Endodermal cell (in vitro differentiated cells): Measurements from ENCODE around the gene CD244. TPM values are rescaled to one million over a fixed set of nuclear protein-coding genes. Genes with fewer than 3 reads are reported as not detected.
A peak's percentile ranks its signal among the peaks of the same experiment; 100 is the strongest.

Experiments
- DNase-seq: peaks from one replicate; pipeline ENCODE4 v3.0.0-alpha.2; 2017
- H3K27ac ChIP-seq: 2 replicates; pipeline ENCODE4 v1.5.1; 2013; ENCODE audit warnings: mild to moderate bottlenecking, low read depth, low read length, moderate library complexity
- H3K27me3 ChIP-seq: 2 replicates; pipeline ENCODE4 v1.6.1; 2013; ENCODE audit warnings: mild to moderate bottlenecking, low read length, moderate library complexity; ENCODE audit not compliant: insufficient read depth, control insufficient read depth, poor library complexity, severe bottlenecking
- H3K36me3 ChIP-seq: 2 replicates; pipeline ENCODE4 v1.7.0; 2013; ENCODE audit warnings: mild to moderate bottlenecking, low read length, moderate library complexity; ENCODE audit not compliant: control insufficient read depth, insufficient read depth
- H3K4me1 ChIP-seq: one replicate; pipeline ENCODE4 v1.7.0; 2013; ENCODE audit warnings: low read length; ENCODE audit not compliant: control insufficient read depth, insufficient read depth
- H3K4me3 ChIP-seq: 2 replicates; pipeline ENCODE4 v1.5.1; 2013; ENCODE audit warnings: mild to moderate bottlenecking, low read length, moderate library complexity
- H3K9ac ChIP-seq: 2 replicates; pipeline ENCODE4 v1.6.1; 2013; ENCODE audit warnings: mild to moderate bottlenecking, low read length, moderate library complexity; ENCODE audit not compliant: poor library complexity, severe bottlenecking; ENCODE audit errors: extremely low read depth
- H3K9me3 ChIP-seq: 2 replicates; pipeline ENCODE4 v1.6.1; 2013; ENCODE audit warnings: mild to moderate bottlenecking, low read length, moderate library complexity; ENCODE audit not compliant: control insufficient read depth
- H3K27ac Mint-ChIP-seq: 2 replicates; pipeline ENCODE4 v1.8.0; 2020; ENCODE audit warnings: mixed read lengths
- H3K27me3 Mint-ChIP-seq: 2 replicates; pipeline ENCODE4 v1.8.0; 2021; ENCODE audit warnings: mild to moderate bottlenecking, mixed read lengths; ENCODE audit not compliant: insufficient read depth
- H3K36me3 Mint-ChIP-seq: 2 replicates; pipeline ENCODE4 v1.8.0; 2020; ENCODE audit warnings: low read depth, mixed read lengths
- H3K4me1 Mint-ChIP-seq: 2 replicates; pipeline ENCODE4 v1.8.0; 2020; ENCODE audit warnings: mixed read lengths
- H3K4me3 Mint-ChIP-seq: 2 replicates; pipeline ENCODE4 v1.8.0; 2020; ENCODE audit warnings: mild to moderate bottlenecking, moderate library complexity, mixed read lengths
- H3K9me3 Mint-ChIP-seq: 2 replicates; pipeline ENCODE4 v1.8.0; 2020; ENCODE audit warnings: mild to moderate bottlenecking, mixed read lengths
- CTCF ChIP-seq: fragments of 200-600 bp; sonication (generic); conservative IDR thresholded peaks from 2 replicates; pipeline ENCODE4 v1.5.0; 2021; ENCODE audit warnings: antibody characterized with exemption, mild to moderate bottlenecking
- WGBS, 2 experiments: methylation state at CpG; one replicate each; pipeline versions ENCODE4 v1.1.5 to v1.1.7; 2013; ENCODE audit warnings: missing lambda C conversion rate in 2 of 2, mixed read lengths in 1 of 2; ENCODE audit not compliant: insufficient coverage in 1 of 2, insufficient read length in 1 of 2; 5-methylcytosine and 5-hydroxymethylcytosine counted together
- total RNA-seq, 2 donors: library from RNA; stranded (reverse); fragmentation: NEBNext Ultra II Directional in 1 of 2; extraction: Animal tissue kit (Norgen Biotek cat#: 25700) in 1 of 2; gene quantifications; 2 replicates in 1 of 2; 3 replicates in 1 of 2; pipeline ENCODE4 v1.2.1, GENCODE V29; 2021

Gene CD244
- total RNA-seq, 2 donors from 2014 or later, result 0.31 TPM; not detected in 1

DNA sequence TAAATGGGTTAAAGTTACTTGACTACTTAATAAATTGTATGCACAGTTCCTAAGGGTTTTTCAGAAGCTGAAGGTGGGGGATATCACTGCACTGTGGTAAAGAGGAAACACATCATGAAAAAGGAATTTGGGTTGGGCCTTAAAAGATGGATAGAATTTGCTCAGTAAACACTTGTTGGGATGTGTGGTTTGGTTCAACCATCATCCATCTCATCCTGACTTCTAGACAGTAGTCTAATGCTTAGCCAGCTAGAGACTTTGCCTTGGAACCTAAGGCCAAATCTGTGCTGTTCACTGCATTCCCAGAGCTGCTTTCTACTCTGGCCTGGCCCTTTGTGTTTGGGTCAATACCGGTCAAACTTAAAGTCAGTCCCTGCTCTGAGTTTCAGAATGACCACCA is 36.1 kb downstream of the CD244 start:
- Histone ChIP-seq H3K36me3 (no peaks in the 10 kb centered on the region), H3K27ac (no peak overlapping the region), H3K4me1 (no peaks in the 10 kb centered on the region), H3K9me3 (no peaks in the 10 kb centered on the region), H3K9ac (no peak overlapping the region), H3K4me3 (no peak overlapping the region), H3K27me3 (no peaks in the 10 kb centered on the region)
- Mint-ChIP-seq H3K27me3 (peaks cover 5% of the 10 kb centered on the region), H3K27ac (no peak overlapping the region), H3K4me1 (no peaks in the 10 kb centered on the region), H3K4me3 (no peak overlapping the region), H3K9me3 (no peaks in the 10 kb centered on the region), H3K36me3 (no peaks in the 10 kb centered on the region)
- no peak for TF ChIP-seq CTCF
- 96 to 100% methylated on average over 1 of the region's 1 CpG for WGBS, 2 experiments
- no peak for DNase-seq

DNA sequence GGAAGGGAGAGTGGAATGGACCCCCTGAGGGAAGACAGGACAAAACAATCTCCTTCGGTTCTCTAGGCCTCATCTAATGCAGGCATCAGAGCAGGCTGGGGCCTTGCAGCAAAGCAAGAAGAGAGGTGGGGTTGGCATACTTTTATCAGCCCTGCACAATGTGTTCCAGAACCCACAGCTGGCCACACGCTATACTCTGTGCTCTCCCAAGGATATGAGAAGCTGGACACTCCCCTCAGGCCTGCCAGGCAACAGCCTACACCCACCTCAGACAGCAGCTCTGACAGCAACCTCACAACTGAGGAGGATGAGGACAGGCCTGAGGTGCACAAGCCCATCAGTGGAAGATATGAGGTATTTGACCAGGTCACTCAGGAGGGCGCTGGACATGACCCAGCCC is 39.4 kb downstream of the CD244 start:
- H3K27me3 Mint-ChIP-seq, result no peaks in the 10 kb centered on the region
- H3K9me3 ChIP-seq, result no peaks in the 10 kb centered on the region
- no peaks in the 10 kb centered on the region for H3K36me3 ChIP-seq
- no peak for TF ChIP-seq CTCF
- no peak overlapping the region for H3K9ac ChIP-seq
- H3K27ac Mint-ChIP-seq, result no peak overlapping the region
- no peaks in the 10 kb centered on the region for H3K4me1 ChIP-seq
- no peaks in the 10 kb centered on the region for H3K9me3 Mint-ChIP-seq
- WGBS, 2 experiments, result 80 to 83% methylated on average over 2 to 3 of the region's 3 CpGs
- H3K27ac ChIP-seq, result no peak overlapping the region
- H3K4me1 Mint-ChIP-seq, result peaks cover 4% of the 10 kb centered on the region
- H3K4me3 ChIP-seq, result no peak overlapping the region
- no peak for DNase-seq
- H3K4me3 Mint-ChIP-seq, result no peak overlapping the region
- no peaks in the 10 kb centered on the region for H3K27me3 ChIP-seq
- no peaks in the 10 kb centered on the region for H3K36me3 Mint-ChIP-seq

GRCh38 chr1:160821627-160822026 is 41.1 kb downstream of the CD244 start:
- H3K4me3 Mint-ChIP-seq, result no peak overlapping the region
- Histone ChIP-seq H3K9me3 (no peaks in the 10 kb centered on the region), H3K27me3 (no peaks in the 10 kb centered on the region), H3K4me1 (no peaks in the 10 kb centered on the region), H3K4me3 (no peak overlapping the region), H3K9ac (no peak overlapping the region), H3K36me3 (no peaks in the 10 kb centered on the region), H3K27ac (no peak overlapping the region)
- no peak for DNase-seq
- WGBS, 2 experiments, result 94 to 95% methylated on average over 8 of the region's 8 CpGs
- no peak overlapping the region for H3K27ac Mint-ChIP-seq
- no peaks in the 10 kb centered on the region for H3K27me3 Mint-ChIP-seq
- H3K9me3 Mint-ChIP-seq, result no peaks in the 10 kb centered on the region
- TF ChIP-seq CTCF, result peak; percentile 67
- no peaks in the 10 kb centered on the region for H3K36me3 Mint-ChIP-seq
- H3K4me1 Mint-ChIP-seq, result peaks cover 9% of the 10 kb centered on the region
